ENCODE data around the gene FRAT2.

FRAT2 gene

GRCh38 chr10:97365761-97366351, 31.3 kb upstream of the FRAT2 start:
- no peak for TF ChIP-seq CTCF (IDR thresholded peaks at IDR 0.05; ENCODE audit: low read length)
- TF ChIP-seq EZH2 (IDR thresholded peaks at IDR 0.05; ENCODE audit: borderline replicate concordance, low read length) = no peak
- Histone ChIP-seq H3K79me2 (ENCODE audit: insufficient read depth, low read length) (no peaks in the 10 kb centered on the region), H3K36me3 (ENCODE audit: insufficient read depth, low read length) (peaks cover 19% of the 10 kb centered on the region; the same call in 1 of the 2 replicates), H2AFZ (ENCODE audit: low read length) (no peak overlapping the region), H3K27me3 (ENCODE audit: insufficient read depth, low read length) (no peaks in the 10 kb centered on the region), H3K9me2 (ENCODE audit: low read depth, low read length) (no peaks in the 10 kb centered on the region), H3K4me1 (ENCODE audit: insufficient read depth, low read length, severe bottlenecking) (peaks cover 12% of the 10 kb centered on the region), H3K4me2 (ENCODE audit: low read length) (peak overlapping the region; percentile 20; the same call in 1 of the 2 replicates), H3K27ac (ENCODE audit: low read depth, low read length, poor library complexity, severe bottlenecking) (peak overlapping the region; percentile 82), H3K9ac (ENCODE audit: low read length) (no peak overlapping the region), H3K9me3 (ENCODE audit: low read length) (no peaks in the 10 kb centered on the region), H3K4me3 (ENCODE audit: low read depth, low read length, poor library complexity, severe bottlenecking) (peak overlapping the region; percentile 10), H4K20me1 (ENCODE audit: insufficient read depth, low read length) (no peaks in the 10 kb centered on the region), H3F3A (ENCODE audit: insufficient read depth, low read length) (no peaks in the 10 kb centered on the region)

DNA sequence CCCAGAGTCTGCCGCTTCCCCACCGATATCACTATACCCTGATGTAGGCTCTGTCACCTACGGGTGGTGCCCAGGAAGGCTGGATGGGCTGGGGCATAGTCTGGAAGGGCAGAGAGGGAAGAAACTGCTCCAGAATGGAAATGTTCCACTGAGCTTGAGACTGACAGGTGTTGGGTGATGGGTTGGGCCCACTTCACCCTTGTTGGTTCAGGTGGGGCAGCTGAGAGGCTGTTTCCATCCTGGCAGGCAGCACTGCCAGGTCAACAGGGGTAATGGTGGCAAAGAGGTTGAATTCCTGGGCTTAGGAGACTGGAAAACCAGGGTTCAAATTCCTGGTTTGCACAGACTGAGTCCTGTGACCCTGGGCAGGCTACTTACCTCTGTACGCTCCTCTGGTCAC, 28.5 kb upstream of the FRAT2 start:
- H3K36me3 ChIP-seq (ENCODE audit: insufficient read depth, low read length) = 0 out of 2 replicates have a peak, but pooled peaks cover 8% of the 10 kb centered on the region
- H4K20me1 ChIP-seq (ENCODE audit: insufficient read depth, low read length) = no peaks in the 10 kb centered on the region
- H3K27me3 ChIP-seq (ENCODE audit: insufficient read depth, low read length) = no peaks in the 10 kb centered on the region
- no peak overlapping the region for H3K27ac ChIP-seq (ENCODE audit: low read depth, low read length, poor library complexity, severe bottlenecking)
- peaks cover 12% of the 10 kb centered on the region for H3K4me1 ChIP-seq (ENCODE audit: insufficient read depth, low read length, severe bottlenecking)
- no peaks in the 10 kb centered on the region for H3K9me3 ChIP-seq (ENCODE audit: low read length)
- no peaks in the 10 kb centered on the region for H3K9me2 ChIP-seq (ENCODE audit: low read depth, low read length)
- no peak overlapping the region for H2AFZ ChIP-seq (ENCODE audit: low read length)
- no peak for TF ChIP-seq EZH2 (IDR thresholded peaks at IDR 0.05; ENCODE audit: borderline replicate concordance, low read length)
- no peak for TF ChIP-seq CTCF (IDR thresholded peaks at IDR 0.05; ENCODE audit: low read length)
- H3K4me3 ChIP-seq (ENCODE audit: low read depth, low read length, poor library complexity, severe bottlenecking) = no peak overlapping the region
- H3K4me2 ChIP-seq (ENCODE audit: low read length) = no peak overlapping the region
- no peaks in the 10 kb centered on the region for H3K79me2 ChIP-seq (ENCODE audit: insufficient read depth, low read length)
- no peaks in the 10 kb centered on the region for H3F3A ChIP-seq (ENCODE audit: insufficient read depth, low read length)
- no peak overlapping the region for H3K9ac ChIP-seq (ENCODE audit: low read length)

DNA sequence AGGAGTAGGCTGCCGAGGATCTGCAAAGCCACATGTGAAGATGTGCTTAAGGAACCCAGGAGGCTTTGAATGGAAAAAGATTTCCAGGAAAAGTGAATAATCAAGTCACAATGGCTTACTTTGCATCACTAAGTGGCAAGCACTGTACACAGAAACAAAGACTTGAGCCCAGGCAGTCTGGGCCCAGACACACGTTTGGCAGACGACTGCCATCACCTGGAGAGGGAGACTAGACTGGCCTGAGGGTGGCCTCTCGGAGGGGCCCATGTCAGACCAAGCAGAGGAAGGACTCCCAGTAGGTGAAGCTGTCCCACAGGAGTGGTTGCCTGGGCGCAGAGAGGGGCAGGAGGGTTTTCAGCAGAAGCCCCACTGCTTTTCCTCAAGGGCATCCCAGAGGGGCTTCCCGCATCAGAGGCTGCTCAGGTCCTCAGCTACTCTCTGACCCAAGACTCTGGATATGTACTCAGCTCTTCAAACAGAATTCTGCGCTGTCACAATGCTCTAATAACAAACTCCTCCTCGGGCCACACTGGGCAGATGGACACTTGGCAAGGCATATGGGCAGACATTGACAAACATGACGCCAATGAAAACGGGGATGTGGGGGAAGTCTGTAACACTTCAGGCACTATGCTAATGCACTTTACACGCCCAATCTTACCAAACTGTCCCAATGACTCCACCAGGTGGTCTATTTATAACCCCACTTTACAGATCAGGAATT, 27.9 kb upstream of the FRAT2 start:
- H3K27me3 ChIP-seq (ENCODE audit: insufficient read depth, low read length) = no peaks in the 10 kb centered on the region
- H3K4me3 ChIP-seq (ENCODE audit: low read depth, low read length, poor library complexity, severe bottlenecking) = no peak overlapping the region
- H3K27ac ChIP-seq (ENCODE audit: low read depth, low read length, poor library complexity, severe bottlenecking) = no peak overlapping the region
- H3K9ac ChIP-seq (ENCODE audit: low read length) = no peak overlapping the region
- peaks cover 12% of the 10 kb centered on the region for H3K4me1 ChIP-seq (ENCODE audit: insufficient read depth, low read length, severe bottlenecking)
- TF ChIP-seq EZH2 (IDR thresholded peaks at IDR 0.05; ENCODE audit: borderline replicate concordance, low read length) (no peak), CTCF (IDR thresholded peaks at IDR 0.05; ENCODE audit: low read length) (no peak)
- H3K4me2 ChIP-seq (ENCODE audit: low read length) = no peak overlapping the region
- 0 out of 2 replicates have a peak, but pooled peaks cover 8% of the 10 kb centered on the region for H3K36me3 ChIP-seq (ENCODE audit: insufficient read depth, low read length)
- H3F3A ChIP-seq (ENCODE audit: insufficient read depth, low read length) = no peaks in the 10 kb centered on the region
- no peaks in the 10 kb centered on the region for H4K20me1 ChIP-seq (ENCODE audit: insufficient read depth, low read length)
- H2AFZ ChIP-seq (ENCODE audit: low read length) = no peak overlapping the region
- H3K9me3 ChIP-seq (ENCODE audit: low read length) = no peaks in the 10 kb centered on the region
- no peaks in the 10 kb centered on the region for H3K79me2 ChIP-seq (ENCODE audit: insufficient read depth, low read length)
- no peaks in the 10 kb centered on the region for H3K9me2 ChIP-seq (ENCODE audit: low read depth, low read length)
